HCT116 (cell line): Measurements from ENCODE around the gene MLKL. TPM values are rescaled to one million over a fixed set of nuclear protein-coding genes. Genes with fewer than 3 reads are reported as not detected.

Experiments
- ATAC-seq: fragments of 200-7000 bp; cut with Tn5 transposase; 2 replicates; pipeline ENCODE4 v1.9.1; 2020; ENCODE audit warnings: mild to moderate bottlenecking, moderate library complexity
- BruUV-seq: library from RNA; stranded (reverse); fragments of 400-500 nt; replicated peaks from 2 replicates; lab custom pipeline; 2021; lab: Mats Ljungman, UMichigan
- CTCF ChIA-PET: fragments of 300-600 bp; sonication (Branson Sonifier 250); formaldehyde crosslinking; loops from one replicate; lab custom pipeline; 2021; ENCODE audit warnings: antibody characterized with exemption; lab: Charles Lee
- POLR2A ChIA-PET: fragments of 300-600, 350-600 bp; sonication (Branson Sonifier 250); formaldehyde crosslinking; loops from one replicate; lab custom pipeline; 2021; ENCODE audit warnings: antibody characterized with exemption; lab: Charles Lee
- RAD21 ChIA-PET, 2 experiments: fragments of 300-600 bp; sonication (Branson Sonifier 250); formaldehyde crosslinking; loops; one replicate each; lab custom pipeline; 2023; ENCODE audit warnings: low total read pairs in 2 of 2; ENCODE audit not compliant: uncharacterized antibody in 2 of 2, unreplicated experiment in 2 of 2, low non-redundant PET in 1 of 2; lab: Charles Lee
- DNase-seq: peaks from one replicate; pipeline ENCODE4 v3.0.0-alpha.2; 2010; ENCODE audit warnings: low read depth, low spot score
- H2AFZ ChIP-seq: fragments of 200-600 bp; shearing (Covaris generic), sonication (generic); 2 replicates; pipeline ENCODE4 v1.6.1; 2017; ENCODE audit warnings: low read depth, mixed run types, mixed read lengths, antibody characterized with exemption, low read length; ENCODE audit not compliant: poor library complexity, severe bottlenecking
- H3K27ac ChIP-seq: 2 replicates; pipeline ENCODE4 v1.5.1; 2012; ENCODE audit warnings: low read depth, low read length
- H3K27me3 ChIP-seq: fragments of 200-600 bp; sonication (generic); 2 replicates; pipeline ENCODE4 v1.6.1; 2016; ENCODE audit warnings: mixed run types, low read length, mixed read lengths; ENCODE audit not compliant: insufficient read depth
- H3K36me3 ChIP-seq, 2 experiments: fragments of 200-500 bp in 1 of 2; fragments of 200-600 bp in 1 of 2; sonication (Bioruptor generic) in 1 of 2; sonication (generic) in 1 of 2; 2 replicates each; pipeline versions ENCODE4 v1.5.1 to v1.6.1; 2014 to 2016; ENCODE audit warnings: low read length in 2 of 2, inconsistent platforms in 1 of 2, mixed read lengths in 1 of 2, mixed run types in 1 of 2; ENCODE audit not compliant: insufficient read depth in 2 of 2, control insufficient read depth in 1 of 2
- H3K4me1 ChIP-seq, 2 experiments: fragments of 200-600 bp in 1 of 2; sonication (generic) in 1 of 2; 2 replicates each; pipeline versions ENCODE4 v1.5.1 to v1.6.1; 2012 to 2017; ENCODE audit warnings: low read length in 2 of 2, inconsistent platforms in 1 of 2, mild to moderate bottlenecking in 1 of 2, mixed read lengths in 1 of 2, mixed run types in 1 of 2, moderate library complexity in 1 of 2; ENCODE audit not compliant: insufficient read depth in 2 of 2, control insufficient read depth in 1 of 2
- H3K4me2 ChIP-seq: fragments of 200-600 bp; sonication (generic); 2 replicates; pipeline ENCODE4 v1.6.1; 2017; ENCODE audit warnings: mixed run types, low read length, mixed read lengths
- H3K4me3 ChIP-seq, 2 experiments: fragments of 200-600 bp in 1 of 2; sonication (generic) in 1 of 2; replicated peaks in 1 of 2; 2 replicates each; pipeline ENCODE4 v1.5.1; 2011 to 2016; ENCODE audit warnings: low read length in 2 of 2, control low read depth in 1 of 2, low read depth in 1 of 2, mild to moderate bottlenecking in 1 of 2, mixed read lengths in 1 of 2, mixed run types in 1 of 2
- H3K79me2 ChIP-seq: fragments of 200-600 bp; sonication (generic); 2 replicates; pipeline ENCODE4 v1.6.1; 2017; ENCODE audit warnings: mild to moderate bottlenecking, mixed run types, low read length, moderate library complexity, mixed read lengths; ENCODE audit not compliant: insufficient read depth
- H3K9ac ChIP-seq: fragments of 200-600 bp; sonication (generic); 2 replicates; pipeline ENCODE4 v1.6.1; 2016; ENCODE audit warnings: low read length, mixed read lengths
- H3K9me2 ChIP-seq: fragments of 200-600 bp; sonication (generic), shearing (Covaris generic); 2 replicates; pipeline ENCODE4 v1.6.1; 2017; ENCODE audit warnings: mixed run types, mild to moderate bottlenecking, moderate library complexity; ENCODE audit not compliant: insufficient read depth
- H3K9me3 ChIP-seq, 2 experiments: fragments of 200-500 bp in 1 of 2; fragments of 200-600 bp in 1 of 2; sonication (Bioruptor generic) in 1 of 2; sonication (generic) in 1 of 2; 2 replicates each; pipeline ENCODE4 v1.6.1; 2014 to 2017; ENCODE audit warnings: low read length in 2 of 2, mixed read lengths in 2 of 2, inconsistent platforms in 1 of 2, low read depth in 1 of 2, mild to moderate bottlenecking in 1 of 2, mixed run types in 1 of 2, moderate library complexity in 1 of 2; ENCODE audit not compliant: control insufficient read depth in 1 of 2, insufficient read depth in 1 of 2
- H4K20me1 ChIP-seq: fragments of 200-600 bp; sonication (generic), shearing (Covaris generic); 2 replicates; pipeline ENCODE4 v1.6.1; 2017; ENCODE audit warnings: mixed run types, mild to moderate bottlenecking, moderate library complexity; ENCODE audit not compliant: insufficient read depth
- CBX3 ChIP-seq: IDR thresholded peaks from 2 replicates; pipeline ENCODE4 v1.6.1; 2012; ENCODE audit warnings: low read depth
- EZH2phosphoT487 ChIP-seq: fragments of 200-600 bp; IDR thresholded peaks from 2 replicates; pipeline ENCODE4 v1.6.1; 2018; ENCODE audit warnings: antibody characterized with exemption, borderline replicate concordance
- FOSL1 ChIP-seq: IDR thresholded peaks from 2 replicates; pipeline ENCODE4 v1.6.1; 2012; ENCODE audit warnings: low read depth
- JUND ChIP-seq: IDR thresholded peaks from 2 replicates; pipeline ENCODE4 v1.6.1; 2012
- MAX ChIP-seq: IDR thresholded peaks from 2 replicates; pipeline ENCODE4 v1.6.1; 2012
- POLR2A ChIP-seq: IDR thresholded peaks from 2 replicates; pipeline ENCODE4 v1.7.0; 2011; ENCODE audit warnings: borderline replicate concordance; ENCODE audit not compliant: insufficient read depth, insufficient read length; ENCODE audit errors: extremely low read depth
- SIN3A ChIP-seq: IDR thresholded peaks from 2 replicates; pipeline ENCODE4 v1.6.1; 2012; ENCODE audit warnings: low read depth
- SRF ChIP-seq: IDR thresholded peaks from 2 replicates; pipeline ENCODE4 v1.6.1; 2012; ENCODE audit warnings: low read depth
- ZFX ChIP-seq: fragments of 450-650 bp; IDR thresholded peaks from 2 replicates; pipeline ENCODE4 v1.6.1; 2017
- ZNF274 ChIP-seq: fragments of 200-500 bp; sonication (Bioruptor generic); IDR thresholded peaks from 2 replicates; pipeline ENCODE4 v1.6.1; 2014; ENCODE audit warnings: mild to moderate bottlenecking, low read depth, low read length, inconsistent platforms
- intact Hi-C: fragments of 100-400 bp; cut with micrococcal nuclease; formaldehyde crosslinking; loops from 2 replicates; pipeline ENCODE4 v1.10.0; 2022
- total RNA-seq: library from RNA; stranded (reverse); gene quantifications from one replicate; pipeline ENCODE4 v1.2.1, GENCODE V29; 2021; ENCODE audit not compliant: unreplicated experiment
- TF ChIP-seq, protein P1 (sequence below): IDR thresholded peaks from 2 replicates; pipeline ENCODE4 v1.6.1; 2011; ENCODE audit warnings: mild to moderate bottlenecking, low read length, moderate library complexity; ENCODE audit not compliant: insufficient replicate concordance; ENCODE audit errors: extremely low read depth
- TF ChIP-seq, protein P2 (sequence below): IDR thresholded peaks from 2 replicates; pipeline ENCODE4 v1.6.1; 2012
- TF ChIP-seq, protein P3 (sequence below), 3 experiments: fragments of 200-600 bp in 1 of 3; sonication (generic) in 1 of 3; IDR thresholded peaks in 2 of 3; conservative IDR thresholded peaks in 1 of 3; 2 replicates each; pipeline ENCODE4 v1.5.1; 2012 to 2017; ENCODE audit warnings: low read depth in 2 of 3, low read length in 2 of 3, antibody characterized with exemption in 1 of 3, borderline replicate concordance in 1 of 3, control low read depth in 1 of 3, mild to moderate bottlenecking in 1 of 3, mixed read lengths in 1 of 3, mixed run types in 1 of 3, moderate library complexity in 1 of 3; ENCODE audit not compliant: insufficient read depth in 1 of 3
- TF ChIP-seq, protein P4 (sequence below): IDR thresholded peaks from 2 replicates; pipeline ENCODE4 v1.6.1; 2012; ENCODE audit warnings: low read depth

MLKL gene
- total RNA-seq, 1 experiment from 2014 or later = 8.3 TPM

DNA sequence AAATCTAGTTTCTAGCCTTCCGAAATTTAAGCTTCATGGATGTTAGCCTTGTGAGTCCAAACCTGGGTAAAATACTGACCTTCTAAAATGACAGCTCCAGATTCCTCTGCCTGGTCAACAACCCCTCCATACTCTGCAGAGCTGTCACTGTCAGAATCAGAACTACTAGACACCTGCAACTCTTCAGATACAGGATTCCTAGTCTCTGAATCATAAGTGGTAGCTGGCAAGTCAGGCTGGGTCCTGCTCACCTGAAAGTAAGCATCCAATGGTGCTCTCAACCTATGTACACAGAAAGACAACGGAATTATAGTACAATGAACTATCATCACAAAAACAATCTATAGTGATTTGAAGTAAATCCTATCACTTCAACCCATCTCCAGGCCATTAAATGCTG, 48.8 kb downstream of the MLKL start:
- H3K27ac ChIP-seq = no peak overlapping the region
- TF ChIP-seq FOSL1 = no peak
- TF ChIP-seq ZFX = no peak
- TF ChIP-seq, protein P1, sequence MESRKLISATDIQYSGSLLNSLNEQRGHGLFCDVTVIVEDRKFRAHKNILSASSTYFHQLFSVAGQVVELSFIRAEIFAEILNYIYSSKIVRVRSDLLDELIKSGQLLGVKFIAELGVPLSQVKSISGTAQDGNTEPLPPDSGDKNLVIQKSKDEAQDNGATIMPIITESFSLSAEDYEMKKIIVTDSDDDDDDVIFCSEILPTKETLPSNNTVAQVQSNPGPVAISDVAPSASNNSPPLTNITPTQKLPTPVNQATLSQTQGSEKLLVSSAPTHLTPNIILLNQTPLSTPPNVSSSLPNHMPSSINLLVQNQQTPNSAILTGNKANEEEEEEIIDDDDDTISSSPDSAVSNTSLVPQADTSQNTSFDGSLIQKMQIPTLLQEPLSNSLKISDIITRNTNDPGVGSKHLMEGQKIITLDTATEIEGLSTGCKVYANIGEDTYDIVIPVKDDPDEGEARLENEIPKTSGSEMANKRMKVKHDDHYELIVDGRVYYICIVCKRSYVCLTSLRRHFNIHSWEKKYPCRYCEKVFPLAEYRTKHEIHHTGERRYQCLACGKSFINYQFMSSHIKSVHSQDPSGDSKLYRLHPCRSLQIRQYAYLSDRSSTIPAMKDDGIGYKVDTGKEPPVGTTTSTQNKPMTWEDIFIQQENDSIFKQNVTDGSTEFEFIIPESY = no peak
- TF ChIP-seq CBX3 = no peak
- TF ChIP-seq EZH2phosphoT487 = no peak
- no peak for TF ChIP-seq POLR2A
- TF ChIP-seq, protein P2, sequence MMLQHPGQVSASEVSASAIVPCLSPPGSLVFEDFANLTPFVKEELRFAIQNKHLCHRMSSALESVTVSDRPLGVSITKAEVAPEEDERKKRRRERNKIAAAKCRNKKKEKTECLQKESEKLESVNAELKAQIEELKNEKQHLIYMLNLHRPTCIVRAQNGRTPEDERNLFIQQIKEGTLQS = no peak
- TF ChIP-seq, protein P3, sequence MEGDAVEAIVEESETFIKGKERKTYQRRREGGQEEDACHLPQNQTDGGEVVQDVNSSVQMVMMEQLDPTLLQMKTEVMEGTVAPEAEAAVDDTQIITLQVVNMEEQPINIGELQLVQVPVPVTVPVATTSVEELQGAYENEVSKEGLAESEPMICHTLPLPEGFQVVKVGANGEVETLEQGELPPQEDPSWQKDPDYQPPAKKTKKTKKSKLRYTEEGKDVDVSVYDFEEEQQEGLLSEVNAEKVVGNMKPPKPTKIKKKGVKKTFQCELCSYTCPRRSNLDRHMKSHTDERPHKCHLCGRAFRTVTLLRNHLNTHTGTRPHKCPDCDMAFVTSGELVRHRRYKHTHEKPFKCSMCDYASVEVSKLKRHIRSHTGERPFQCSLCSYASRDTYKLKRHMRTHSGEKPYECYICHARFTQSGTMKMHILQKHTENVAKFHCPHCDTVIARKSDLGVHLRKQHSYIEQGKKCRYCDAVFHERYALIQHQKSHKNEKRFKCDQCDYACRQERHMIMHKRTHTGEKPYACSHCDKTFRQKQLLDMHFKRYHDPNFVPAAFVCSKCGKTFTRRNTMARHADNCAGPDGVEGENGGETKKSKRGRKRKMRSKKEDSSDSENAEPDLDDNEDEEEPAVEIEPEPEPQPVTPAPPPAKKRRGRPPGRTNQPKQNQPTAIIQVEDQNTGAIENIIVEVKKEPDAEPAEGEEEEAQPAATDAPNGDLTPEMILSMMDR (IDR thresholded peaks at IDR 0.05 in 2 of 3, conservative IDR thresholded peaks at IDR 0.05 in 1 of 3; ENCODE audit: borderline replicate concordance in 1 of 3, insufficient read depth in 1 of 3, low read depth in 2 of 3, low read length in 2 of 3) = no peak
- no peak for TF ChIP-seq ZNF274
- TF ChIP-seq, protein P4, sequence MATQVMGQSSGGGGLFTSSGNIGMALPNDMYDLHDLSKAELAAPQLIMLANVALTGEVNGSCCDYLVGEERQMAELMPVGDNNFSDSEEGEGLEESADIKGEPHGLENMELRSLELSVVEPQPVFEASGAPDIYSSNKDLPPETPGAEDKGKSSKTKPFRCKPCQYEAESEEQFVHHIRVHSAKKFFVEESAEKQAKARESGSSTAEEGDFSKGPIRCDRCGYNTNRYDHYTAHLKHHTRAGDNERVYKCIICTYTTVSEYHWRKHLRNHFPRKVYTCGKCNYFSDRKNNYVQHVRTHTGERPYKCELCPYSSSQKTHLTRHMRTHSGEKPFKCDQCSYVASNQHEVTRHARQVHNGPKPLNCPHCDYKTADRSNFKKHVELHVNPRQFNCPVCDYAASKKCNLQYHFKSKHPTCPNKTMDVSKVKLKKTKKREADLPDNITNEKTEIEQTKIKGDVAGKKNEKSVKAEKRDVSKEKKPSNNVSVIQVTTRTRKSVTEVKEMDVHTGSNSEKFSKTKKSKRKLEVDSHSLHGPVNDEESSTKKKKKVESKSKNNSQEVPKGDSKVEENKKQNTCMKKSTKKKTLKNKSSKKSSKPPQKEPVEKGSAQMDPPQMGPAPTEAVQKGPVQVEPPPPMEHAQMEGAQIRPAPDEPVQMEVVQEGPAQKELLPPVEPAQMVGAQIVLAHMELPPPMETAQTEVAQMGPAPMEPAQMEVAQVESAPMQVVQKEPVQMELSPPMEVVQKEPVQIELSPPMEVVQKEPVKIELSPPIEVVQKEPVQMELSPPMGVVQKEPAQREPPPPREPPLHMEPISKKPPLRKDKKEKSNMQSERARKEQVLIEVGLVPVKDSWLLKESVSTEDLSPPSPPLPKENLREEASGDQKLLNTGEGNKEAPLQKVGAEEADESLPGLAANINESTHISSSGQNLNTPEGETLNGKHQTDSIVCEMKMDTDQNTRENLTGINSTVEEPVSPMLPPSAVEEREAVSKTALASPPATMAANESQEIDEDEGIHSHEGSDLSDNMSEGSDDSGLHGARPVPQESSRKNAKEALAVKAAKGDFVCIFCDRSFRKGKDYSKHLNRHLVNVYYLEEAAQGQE = no peak
- no peak for TF ChIP-seq MAX
- TF ChIP-seq JUND = no peak
- TF ChIP-seq SRF = no peak
- no peak for TF ChIP-seq SIN3A
- ATAC-seq (no peak), DNase-seq (no peak)
- H3K4me3 ChIP-seq = no peak overlapping the region
- no TSS peak for BruUV-seq
- H3K36me3 ChIP-seq = peaks cover 52 to 62% of the 10 kb centered on the region in 2 experiments
- H3K4me2 ChIP-seq = no peak overlapping the region
- no peaks in the 10 kb centered on the region for H3K9me3 ChIP-seq
- no peak overlapping the region for H2AFZ ChIP-seq
- RAD21 ChIA-PET = no interaction called here
- H3K79me2 ChIP-seq = peaks cover 100% of the 10 kb centered on the region
- no peak overlapping the region for H3K9ac ChIP-seq
- H3K27me3 ChIP-seq = no peaks in the 10 kb centered on the region
- intact Hi-C loops = loop anchor here (10.0 kb wide), 1 partner anchor 347 kb away; no protein-coding TSS in a partner anchor
- H3K4me1 ChIP-seq = peaks cover 2 to 7% of the 10 kb centered on the region in 2 experiments; a peak in 3 of 4 replicates
- POLR2A ChIA-PET = interaction anchor here (1.7 kb wide), 1 partner anchor 15 kb away, joined by 6 read pairs; the partner anchor contains the start of gene RFWD3
- CTCF ChIA-PET = interaction anchor here (0.7 to 1.7 kb wide), 7 partner anchors 10 to 342 kb away, joined by 3 to 11 read pairs (median 4); no protein-coding TSS in a partner anchor
- no peaks in the 10 kb centered on the region for H3K9me2 ChIP-seq
- H4K20me1 ChIP-seq = peaks cover 26% of the 10 kb centered on the region; the same call in 1 of the 2 replicates
